GM18873 (cell line): Measurements from ENCODE around the gene CRYGN.

ENCODE experiments used
- ATAC-seq: cut with Tn5 transposase; IDR thresholded peaks from one replicate; pipeline ENCODE4 v1.9.1; 2021; ENCODE audit warnings: mild to moderate bottlenecking, moderate library complexity, moderate number of reproducible peaks; ENCODE audit not compliant: unreplicated experiment, low FRiP score

The CRYGN gene

DNA sequence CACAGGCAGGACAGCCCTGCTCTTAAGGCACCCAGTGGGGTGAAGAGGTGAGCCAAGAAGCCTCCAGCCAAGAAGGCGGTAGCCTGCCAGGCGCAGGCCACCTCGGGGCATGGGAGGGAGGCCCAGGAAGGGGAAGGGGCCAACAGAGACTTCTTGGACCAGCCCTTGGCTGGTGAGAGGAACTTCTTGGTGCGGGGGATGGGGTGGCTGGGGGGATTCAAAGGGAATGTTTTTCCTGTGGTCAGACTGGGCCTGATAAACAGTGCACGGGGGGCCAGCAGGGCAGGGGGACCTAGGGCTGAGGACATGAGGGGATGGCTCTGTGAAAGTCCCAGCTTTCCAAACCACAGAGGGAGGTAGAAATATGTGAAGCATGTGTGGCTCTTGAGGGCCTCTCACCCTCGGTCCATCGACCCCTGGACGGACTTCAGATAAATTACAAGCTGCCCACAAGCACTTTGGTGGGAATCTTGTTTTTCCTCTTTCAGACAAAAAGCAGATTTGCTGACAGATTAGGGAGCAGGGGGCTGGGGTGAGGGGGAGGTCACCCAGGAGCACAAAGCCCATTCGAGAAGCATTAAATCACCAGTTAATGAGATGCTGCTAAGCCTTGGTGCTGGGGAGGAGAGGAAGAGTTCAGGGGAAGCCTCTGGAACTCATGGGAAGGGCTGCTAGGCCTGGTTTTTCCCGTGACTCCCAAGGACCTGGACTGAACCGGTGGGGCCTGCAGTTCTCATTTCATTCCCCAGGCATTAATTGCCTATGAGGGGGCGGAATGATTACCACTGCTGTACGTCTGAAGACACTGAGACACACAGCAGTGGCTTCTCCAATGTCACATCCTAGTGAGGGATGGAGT, 11.3 kb downstream of the CRYGN start:
- no peak for ATAC-seq

GRCh38 chr7:151427705-151428377, 12.1 kb downstream of the CRYGN start:
- no peak for ATAC-seq

GRCh38 chr7:151426904-151427704, 12.8 kb downstream of the CRYGN start:
- ATAC-seq = no peak

DNA sequence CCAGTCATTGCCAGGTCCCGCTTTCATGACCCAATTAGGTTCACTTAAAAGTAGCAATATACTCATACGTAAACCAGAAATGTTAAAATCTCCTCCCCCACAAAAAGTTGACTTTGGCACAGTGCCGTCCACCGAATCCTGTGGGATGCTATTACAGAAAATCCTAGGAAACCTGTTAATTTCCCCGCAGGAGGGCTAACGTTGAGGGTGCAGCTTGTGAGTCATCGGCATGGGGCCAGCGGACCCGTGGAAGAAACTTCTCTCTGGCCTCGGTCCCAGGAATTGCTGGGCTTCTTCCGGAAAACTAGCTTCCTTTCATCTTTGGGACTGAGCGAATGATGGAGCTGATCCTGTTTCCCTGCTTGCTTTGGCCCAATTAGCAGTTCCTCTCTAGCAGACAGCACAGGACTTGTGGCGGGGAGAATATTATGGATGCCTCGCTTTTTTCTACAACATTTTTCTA, 13.5 kb downstream of the CRYGN start:
- no peak for ATAC-seq

GRCh38 chr7:151425670-151426440, 14.1 kb downstream of the CRYGN start:
- ATAC-seq = no peak

GRCh38 chr7:151424799-151425198, 15.1 kb downstream of the CRYGN start:
- no peak for ATAC-seq

DNA sequence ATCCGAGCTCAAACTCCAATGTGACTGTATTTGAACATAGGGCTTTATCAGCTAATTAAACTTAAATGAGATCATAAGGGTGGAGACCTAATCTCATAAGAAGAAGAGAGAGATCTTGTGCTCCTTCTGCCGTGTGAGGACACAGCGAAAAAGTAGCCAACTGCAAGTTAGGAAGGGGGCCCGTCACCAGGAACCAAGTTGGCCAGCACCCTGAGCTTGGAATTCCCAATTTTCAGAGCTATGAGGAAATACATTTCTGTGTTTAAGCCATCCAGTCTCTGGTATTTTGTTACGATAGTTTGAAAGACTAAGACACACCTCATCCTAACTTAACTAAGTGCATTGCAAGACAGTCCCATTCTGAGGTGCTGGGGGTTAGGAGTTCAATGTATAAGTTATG, 16.0 kb downstream of the CRYGN start:
- no peak for ATAC-seq

GRCh38 chr7:151423226-151423625, 16.7 kb downstream of the CRYGN start:
- ATAC-seq = no peak

DNA sequence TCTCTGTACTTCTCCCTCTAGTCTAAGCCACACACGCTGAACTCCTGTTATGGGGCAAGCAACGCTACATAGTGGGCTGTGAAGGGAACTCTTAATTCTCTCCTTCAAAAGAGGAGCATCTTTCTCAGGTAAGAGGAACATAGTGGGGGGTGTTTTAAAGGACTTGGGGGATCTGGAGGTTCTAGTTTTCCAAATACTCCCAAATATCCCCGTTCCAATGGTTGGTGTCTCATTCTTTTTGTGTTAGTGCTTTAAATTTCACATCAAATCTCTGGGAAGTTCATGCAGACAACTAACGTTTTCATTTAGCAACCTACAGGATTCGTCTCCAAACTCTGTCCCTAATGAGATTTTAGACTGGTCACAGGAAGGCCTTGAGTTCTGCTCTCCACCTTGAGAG, 17.7 kb downstream of the CRYGN start:
- no peak for ATAC-seq

DNA sequence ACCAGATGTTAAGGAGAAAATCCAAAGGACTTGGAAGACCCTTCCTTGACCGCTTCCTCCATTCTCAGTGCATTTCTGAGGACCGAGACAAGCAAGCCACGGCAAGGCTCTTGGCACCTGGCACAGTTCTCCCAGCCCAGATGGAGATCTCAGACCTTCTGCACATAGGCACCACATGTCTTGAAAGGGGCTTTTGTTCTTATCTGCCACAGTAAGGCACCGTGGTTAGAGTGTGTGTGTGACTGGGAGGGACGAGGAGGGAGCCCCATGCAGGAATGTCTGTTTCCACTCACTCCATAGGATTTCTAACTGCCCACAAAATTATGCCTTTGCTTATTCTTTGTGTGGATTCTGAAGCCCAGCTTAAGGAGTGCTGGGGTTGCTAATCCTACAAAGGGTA, 19.8 kb downstream of the CRYGN start:
- ATAC-seq = no peak

GRCh38 chr7:151416941-151417315, 23.0 kb downstream of the CRYGN start:
- ATAC-seq = no peak

- ATAC-seq = no peak
Measured at GRCh38 chr7:151416112-151416940, 23.6 kb downstream of the CRYGN start.

DNA sequence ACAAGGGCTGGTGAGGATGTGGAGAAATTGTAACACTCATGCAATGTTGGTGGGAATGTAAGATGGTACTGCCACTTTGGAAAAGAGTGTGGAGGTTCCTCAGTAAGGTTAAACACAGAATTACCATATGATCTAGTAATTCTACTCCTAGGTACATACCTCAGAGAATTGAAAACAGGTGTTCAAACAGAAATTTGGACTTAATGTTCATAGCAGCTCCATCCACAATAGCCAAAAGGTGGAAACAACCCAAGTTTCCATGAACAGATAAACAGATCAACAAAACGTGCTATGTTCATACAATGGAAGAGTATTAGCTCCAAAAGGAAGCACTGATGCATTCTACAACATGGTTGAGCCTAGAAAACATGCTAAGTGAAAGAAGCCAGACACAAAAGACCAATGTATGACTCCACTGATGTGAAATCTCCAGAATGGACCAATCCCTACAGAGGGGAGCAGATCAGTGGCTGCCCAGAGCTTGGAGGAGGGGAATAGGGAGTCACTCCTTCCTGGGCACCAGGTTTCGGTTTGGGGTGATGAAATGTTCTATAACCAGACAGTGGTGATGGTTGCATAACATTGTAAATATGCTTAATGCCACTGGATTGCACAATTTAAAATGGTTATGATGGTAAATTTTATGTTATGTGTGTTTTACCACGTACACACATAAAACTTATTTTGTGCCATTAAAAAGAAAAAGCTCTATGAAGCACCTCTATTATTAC, 24.4 kb downstream of the CRYGN start:
- ATAC-seq = no peak

- ATAC-seq = no peak
Measured at GRCh38 chr7:151413241-151413640, 26.7 kb downstream of the CRYGN start.

GRCh38 chr7:151412318-151412717, 27.6 kb downstream of the CRYGN start:
- ATAC-seq = no peak

GRCh38 chr7:151411551-151411950, 28.4 kb downstream of the CRYGN start:
- no peak for ATAC-seq

- no peak for ATAC-seq
Measured at GRCh38 chr7:151410405-151411390, 29.2 kb downstream of the CRYGN start.
